HAP-1 (cell line): ENCODE results near the gene RBPJ.

Experiments used
- DNase-seq, 2 experiments: peaks; one replicate each; pipeline ENCODE4 v3.0.0-alpha.2; 2016 to 2020; ENCODE audit warnings: low spot score in 2 of 2
- H3K27me3 ChIP-seq: fragments of 250-450 bp; sonication (Bioruptor Pico); 2 replicates; pipeline ENCODE4 v1.5.1; 2020; ENCODE audit warnings: low read depth, mild to moderate bottlenecking, moderate library complexity
- H3K36me3 ChIP-seq: fragments of 250-450 bp; sonication (Bioruptor Pico); replicated peaks from 2 replicates; pipeline ENCODE4 v1.5.1; 2020; ENCODE audit warnings: mild to moderate bottlenecking
- H3K4me1 ChIP-seq: fragments of 250-450 bp; sonication (Bioruptor Pico); 2 replicates; pipeline ENCODE4 v1.5.1; 2020; ENCODE audit warnings: mild to moderate bottlenecking
- H3K4me3 ChIP-seq: fragments of 250-450 bp; sonication (Bioruptor Pico); 2 replicates; pipeline ENCODE4 v1.5.1; 2020; ENCODE audit warnings: mild to moderate bottlenecking, moderate library complexity
- H3K9me3 ChIP-seq: fragments of 250-450 bp; sonication (Bioruptor Pico); 2 replicates; pipeline ENCODE4 v1.5.1; 2020; ENCODE audit warnings: mild to moderate bottlenecking, moderate library complexity
- in situ Hi-C: fragments of 300-500 bp; cut with MboI; formaldehyde crosslinking; loops from 3 replicates; pipeline ENCODE4 v1.14.3; 2020; ENCODE audit warnings: low sequenced_read_pairs, inconsistent platforms, mixed read lengths

Gene RBPJ

DNA sequence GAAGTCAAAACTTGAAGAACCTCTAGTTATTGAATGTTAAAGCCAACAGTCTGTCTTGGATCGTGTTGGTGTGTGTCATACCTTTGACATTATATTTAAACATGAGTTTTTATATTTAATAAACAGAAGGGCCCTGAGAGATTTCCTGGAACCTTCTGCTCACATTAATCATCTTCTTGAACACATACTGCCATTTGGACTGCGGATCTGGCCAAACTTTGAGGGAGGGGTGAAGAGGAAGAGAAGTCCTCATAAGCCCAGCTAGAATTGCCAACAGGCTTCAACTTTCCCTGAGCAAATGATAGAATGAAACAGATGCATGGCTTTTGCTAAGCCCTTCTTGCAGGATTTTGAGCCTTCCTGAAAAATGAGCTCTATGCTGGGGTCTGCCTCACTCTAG is 142.1 kb downstream of the RBPJ start:
- Histone ChIP-seq H3K9me3 (no peaks in the 10 kb centered on the region), H3K27me3 (no peaks in the 10 kb centered on the region), H3K4me1 (no peaks in the 10 kb centered on the region), H3K4me3 (no peak overlapping the region), H3K36me3 (no peaks in the 10 kb centered on the region)
- DNase-seq: no peak
- in situ Hi-C loops: loop anchor here (10.0 to 25.0 kb wide), 2 partner anchors 262 to 549 kb away; no protein-coding TSS in a partner anchor

- Histone ChIP-seq H3K27me3 (no peaks in the 10 kb centered on the region), H3K36me3 (no peaks in the 10 kb centered on the region), H3K4me3 (no peak overlapping the region), H3K4me1 (no peaks in the 10 kb centered on the region), H3K9me3 (no peaks in the 10 kb centered on the region)
- in situ Hi-C loops: loop anchor here (10.0 to 25.0 kb wide), 2 partner anchors 261 to 549 kb away; no protein-coding TSS in a partner anchor
- DNase-seq: no peak
Measured at GRCh38 chr4:26463386-26463785, 142.6 kb downstream of the RBPJ start.

- H3K4me3 ChIP-seq: no peak overlapping the region
- H3K4me1 ChIP-seq: no peaks in the 10 kb centered on the region
- no peak for DNase-seq
- no peaks in the 10 kb centered on the region for H3K9me3 ChIP-seq
- in situ Hi-C loops: loop anchor here (10.0 to 25.0 kb wide), 2 partner anchors 260 to 548 kb away; no protein-coding TSS in a partner anchor
- H3K27me3 ChIP-seq: no peaks in the 10 kb centered on the region
- H3K36me3 ChIP-seq: no peaks in the 10 kb centered on the region
Measured at GRCh38 chr4:26464420-26465095, 143.7 kb downstream of the RBPJ start.

- peaks cover 2% of the 10 kb centered on the region; the same call in 1 of the 2 replicates for H3K27me3 ChIP-seq
- H3K9me3 ChIP-seq: no peaks in the 10 kb centered on the region
- no peak overlapping the region for H3K4me3 ChIP-seq
- H3K36me3 ChIP-seq: no peaks in the 10 kb centered on the region
- DNase-seq: no peak
- in situ Hi-C loops: loop anchor here (10.0 to 25.0 kb wide), 2 partner anchors 258 to 546 kb away; no protein-coding TSS in a partner anchor
- H3K4me1 ChIP-seq: no peaks in the 10 kb centered on the region
Measured at GRCh38 chr4:26466578-26467270, 145.9 kb downstream of the RBPJ start.

DNA sequence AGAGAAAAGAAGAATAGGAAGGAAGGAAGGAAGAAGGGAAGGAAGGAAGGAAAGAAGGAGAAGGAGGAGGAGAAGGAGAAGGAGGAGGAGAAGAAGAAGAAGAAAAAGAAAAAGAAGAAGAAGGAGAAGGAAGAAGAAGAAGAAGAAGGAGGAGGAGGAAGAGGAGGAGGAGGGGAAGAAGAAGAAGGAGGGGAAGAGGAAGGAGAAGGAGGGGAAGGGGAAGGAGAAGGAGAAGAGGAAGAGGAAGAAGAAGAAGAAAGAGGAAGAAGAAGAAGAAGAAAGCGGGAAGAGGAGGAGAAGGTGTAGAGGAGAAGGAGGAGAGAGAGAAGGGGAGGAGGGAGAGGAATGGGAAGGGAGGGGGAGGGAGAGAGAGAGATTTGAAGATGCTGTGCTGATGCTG is 146.9 kb downstream of the RBPJ start:
- no peaks in the 10 kb centered on the region for H3K36me3 ChIP-seq
- in situ Hi-C loops: loop anchor here (10.0 to 25.0 kb wide), 2 partner anchors 257 to 545 kb away; no protein-coding TSS in a partner anchor
- H3K4me1 ChIP-seq: no peaks in the 10 kb centered on the region
- H3K27me3 ChIP-seq: peaks cover 2% of the 10 kb centered on the region; the same call in 1 of the 2 replicates
- no peak for DNase-seq
- no peaks in the 10 kb centered on the region for H3K9me3 ChIP-seq
- no peak overlapping the region for H3K4me3 ChIP-seq

DNA sequence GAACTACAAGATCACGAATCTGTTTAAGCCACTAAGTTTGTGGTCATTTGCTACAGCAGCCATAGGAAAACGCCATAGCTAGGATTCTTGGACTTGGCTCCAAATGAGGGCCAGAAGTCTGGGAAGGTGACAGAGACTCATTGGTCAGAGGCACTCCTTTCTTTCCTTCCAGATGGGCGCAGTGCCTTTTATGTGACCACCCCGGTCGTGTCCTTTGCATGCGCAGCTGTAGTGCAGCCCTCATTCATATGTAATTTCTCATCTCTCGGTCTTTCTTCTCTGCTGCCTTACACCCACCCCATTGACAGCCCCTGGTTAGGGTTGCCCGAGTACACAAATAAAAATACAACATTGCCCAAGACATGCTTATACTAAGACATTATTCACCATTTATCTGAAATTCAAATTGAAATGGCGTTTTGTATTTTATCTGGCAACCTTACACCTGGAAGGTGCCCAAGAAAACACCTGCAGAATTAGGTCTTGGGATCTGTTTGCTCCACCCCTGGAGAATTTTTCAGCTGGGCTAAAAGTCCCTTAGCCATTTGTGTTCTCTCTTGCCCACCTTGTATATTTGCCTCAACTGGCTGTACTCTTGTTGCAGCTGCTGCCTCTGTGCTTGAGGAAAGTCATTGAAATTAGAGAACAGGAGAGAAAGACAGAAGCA is 147.6 kb downstream of the RBPJ start:
- no peaks in the 10 kb centered on the region for H3K9me3 ChIP-seq
- in situ Hi-C loops: loop anchor here (10.0 to 25.0 kb wide), 2 partner anchors 256 to 544 kb away; no protein-coding TSS in a partner anchor
- H3K36me3 ChIP-seq: no peaks in the 10 kb centered on the region
- H3K4me3 ChIP-seq: no peak overlapping the region
- DNase-seq: peak; percentile 22 to 52
- peaks cover 2% of the 10 kb centered on the region; the same call in 1 of the 2 replicates for H3K27me3 ChIP-seq
- H3K4me1 ChIP-seq: no peaks in the 10 kb centered on the region

GRCh38 chr4:26468977-26469376 is 148.2 kb downstream of the RBPJ start:
- H3K36me3 ChIP-seq: no peaks in the 10 kb centered on the region
- peaks cover 2% of the 10 kb centered on the region; the same call in 1 of the 2 replicates for H3K27me3 ChIP-seq
- no peak overlapping the region for H3K4me3 ChIP-seq
- in situ Hi-C loops: loop anchor here (10.0 to 25.0 kb wide), 2 partner anchors 256 to 543 kb away; no protein-coding TSS in a partner anchor
- DNase-seq: no peak
- no peaks in the 10 kb centered on the region for H3K9me3 ChIP-seq
- no peaks in the 10 kb centered on the region for H3K4me1 ChIP-seq

GRCh38 chr4:26471890-26472289 is 151.1 kb downstream of the RBPJ start:
- in situ Hi-C loops: loop anchor here (25.0 kb wide), 1 partner anchor 540 kb away; no protein-coding TSS in a partner anchor
- Histone ChIP-seq H3K27me3 (peaks cover 2% of the 10 kb centered on the region; the same call in 1 of the 2 replicates), H3K9me3 (no peaks in the 10 kb centered on the region), H3K4me3 (no peak overlapping the region), H3K4me1 (no peaks in the 10 kb centered on the region), H3K36me3 (no peaks in the 10 kb centered on the region)
- no peak for DNase-seq

GRCh38 chr4:26473893-26474292 is 153.1 kb downstream of the RBPJ start:
- Histone ChIP-seq H3K36me3 (no peaks in the 10 kb centered on the region), H3K4me1 (no peaks in the 10 kb centered on the region), H3K4me3 (no peak overlapping the region), H3K9me3 (no peaks in the 10 kb centered on the region), H3K27me3 (peaks cover 2% of the 10 kb centered on the region; the same call in 1 of the 2 replicates)
- no peak for DNase-seq
- in situ Hi-C loops: loop anchor here (25.0 kb wide), 1 partner anchor 538 kb away; no protein-coding TSS in a partner anchor

GRCh38 chr4:26474551-26474950 is 153.7 kb downstream of the RBPJ start:
- Histone ChIP-seq H3K27me3 (peaks cover 2% of the 10 kb centered on the region; the same call in 1 of the 2 replicates), H3K4me3 (no peak overlapping the region), H3K36me3 (no peaks in the 10 kb centered on the region), H3K4me1 (no peaks in the 10 kb centered on the region), H3K9me3 (no peaks in the 10 kb centered on the region)
- in situ Hi-C loops: loop anchor here (25.0 kb wide), 1 partner anchor 538 kb away; no protein-coding TSS in a partner anchor
- no peak for DNase-seq

DNA sequence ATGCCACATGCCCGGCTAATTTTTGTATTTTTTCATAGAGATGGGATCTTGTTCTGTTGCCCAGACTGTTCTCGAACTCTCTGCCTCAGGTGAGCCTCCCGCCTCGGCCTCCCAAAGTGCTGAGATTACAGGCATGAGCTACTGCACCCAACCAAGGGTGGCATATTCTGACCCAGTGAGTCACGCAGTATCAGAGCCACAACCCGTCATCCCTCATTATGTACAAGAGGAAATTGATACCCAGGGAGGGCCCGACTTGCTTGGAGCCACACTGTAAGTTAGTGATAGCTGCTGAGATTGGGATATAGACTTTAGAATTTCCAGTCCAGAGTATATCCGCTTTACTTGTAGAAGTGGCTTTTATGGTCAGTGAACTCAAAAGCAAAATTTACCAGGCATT is 154.9 kb downstream of the RBPJ start:
- in situ Hi-C loops: no loop called here
- H3K27me3 ChIP-seq: peaks cover 2% of the 10 kb centered on the region; the same call in 1 of the 2 replicates
- DNase-seq: no peak
- no peaks in the 10 kb centered on the region for H3K36me3 ChIP-seq
- H3K4me1 ChIP-seq: no peaks in the 10 kb centered on the region
- H3K9me3 ChIP-seq: no peaks in the 10 kb centered on the region
- no peak overlapping the region for H3K4me3 ChIP-seq

- no peaks in the 10 kb centered on the region for H3K4me1 ChIP-seq
- DNase-seq: no peak
- H3K36me3 ChIP-seq: no peaks in the 10 kb centered on the region
- H3K27me3 ChIP-seq: no peaks in the 10 kb centered on the region
- H3K4me3 ChIP-seq: no peak overlapping the region
- in situ Hi-C loops: no loop called here
- no peaks in the 10 kb centered on the region for H3K9me3 ChIP-seq
Measured at GRCh38 chr4:26476545-26476944, 155.7 kb downstream of the RBPJ start.

- in situ Hi-C loops: no loop called here
- H3K4me1 ChIP-seq: no peaks in the 10 kb centered on the region
Measured at GRCh38 chr4:26478330-26478729, 157.5 kb downstream of the RBPJ start.

More at GRCh38 chr4:26478330-26478729, 157.5 kb downstream of the RBPJ start:
- DNase-seq: no peak
- H3K27me3 ChIP-seq: no peaks in the 10 kb centered on the region
- no peaks in the 10 kb centered on the region for H3K36me3 ChIP-seq
- H3K9me3 ChIP-seq: no peaks in the 10 kb centered on the region
- no peak overlapping the region for H3K4me3 ChIP-seq
